ENCODE measurements around the gene GIMAP7.

GIMAP7 gene

GRCh38 chr7:150556521-150557138, 42.0 kb downstream of the GIMAP7 start:
- H3K4me3 ChIP-seq (ENCODE audit: low read length in 2 of 2) = no peak overlapping the region
- H3K27ac ChIP-seq (ENCODE audit: low read length) = no peak overlapping the region
- H3K36me3 ChIP-seq (ENCODE audit: control insufficient read depth in 2 of 2, insufficient read depth in 2 of 2, low read length in 2 of 2) = no peaks in the 10 kb centered on the region
- H3K4me1 ChIP-seq (ENCODE audit: control insufficient read depth, insufficient read depth, low read length) = no peaks in the 10 kb centered on the region
- H3K9ac ChIP-seq (ENCODE audit: low read length in 2 of 2) = no peak overlapping the region
- peaks cover 0 to 2% of the 10 kb centered on the region in 2 donors for H3K9me3 ChIP-seq (ENCODE audit: control insufficient read depth in 2 of 2, low read length in 2 of 2)
- no peaks in the 10 kb centered on the region for H3K27me3 ChIP-seq (ENCODE audit: control insufficient read depth in 1 of 2, insufficient read depth in 2 of 2, low read length in 2 of 2)

GRCh38 chr7:150560486-150560885, 45.8 kb downstream of the GIMAP7 start:
- H3K27ac ChIP-seq (ENCODE audit: low read length) = no peak overlapping the region
- no peak overlapping the region for H3K9ac ChIP-seq (ENCODE audit: low read length in 2 of 2)
- H3K4me3 ChIP-seq (ENCODE audit: low read length in 2 of 2) = no peak overlapping the region
- no peaks in the 10 kb centered on the region for H3K36me3 ChIP-seq (ENCODE audit: control insufficient read depth in 2 of 2, insufficient read depth in 2 of 2, low read length in 2 of 2)
- no peaks in the 10 kb centered on the region for H3K4me1 ChIP-seq (ENCODE audit: control insufficient read depth, insufficient read depth, low read length)
- no peaks in the 10 kb centered on the region for H3K27me3 ChIP-seq (ENCODE audit: control insufficient read depth in 1 of 2, insufficient read depth in 2 of 2, low read length in 2 of 2)
- H3K9me3 ChIP-seq (ENCODE audit: control insufficient read depth in 2 of 2, low read length in 2 of 2) = peaks cover 0 to 2% of the 10 kb centered on the region in 2 donors

GRCh38 chr7:150562919-150563318, 48.2 kb downstream of the GIMAP7 start:
- Histone ChIP-seq H3K9me3 (ENCODE audit: control insufficient read depth in 2 of 2, low read length in 2 of 2) (no peaks in the 10 kb centered on the region), H3K4me1 (ENCODE audit: control insufficient read depth, insufficient read depth, low read length) (no peaks in the 10 kb centered on the region), H3K4me3 (ENCODE audit: low read length in 2 of 2) (no peak overlapping the region), H3K9ac (ENCODE audit: low read length in 2 of 2) (no peak overlapping the region), H3K27me3 (ENCODE audit: control insufficient read depth in 1 of 2, insufficient read depth in 2 of 2, low read length in 2 of 2) (no peaks in the 10 kb centered on the region), H3K36me3 (ENCODE audit: control insufficient read depth in 2 of 2, insufficient read depth in 2 of 2, low read length in 2 of 2) (no peaks in the 10 kb centered on the region), H3K27ac (ENCODE audit: low read length) (no peak overlapping the region)

- no peak overlapping the region for H3K27ac ChIP-seq (ENCODE audit: low read length)
- H3K4me1 ChIP-seq (ENCODE audit: control insufficient read depth, insufficient read depth, low read length) = no peaks in the 10 kb centered on the region
- no peaks in the 10 kb centered on the region for H3K36me3 ChIP-seq (ENCODE audit: control insufficient read depth in 2 of 2, insufficient read depth in 2 of 2, low read length in 2 of 2)
- no peak overlapping the region for H3K9ac ChIP-seq (ENCODE audit: low read length in 2 of 2)
- H3K9me3 ChIP-seq (ENCODE audit: control insufficient read depth in 2 of 2, low read length in 2 of 2) = no peaks in the 10 kb centered on the region
- no peak overlapping the region for H3K4me3 ChIP-seq (ENCODE audit: low read length in 2 of 2)
- no peaks in the 10 kb centered on the region for H3K27me3 ChIP-seq (ENCODE audit: control insufficient read depth in 1 of 2, insufficient read depth in 2 of 2, low read length in 2 of 2)
These were observed 49.3 kb downstream of the GIMAP7 start for GRCh38 chr7:150564006-150564405.

- Histone ChIP-seq H3K27ac (ENCODE audit: low read length) (no peak overlapping the region), H3K4me3 (ENCODE audit: low read length in 2 of 2) (no peak overlapping the region), H3K9ac (ENCODE audit: low read length in 2 of 2) (no peak overlapping the region), H3K27me3 (ENCODE audit: control insufficient read depth in 1 of 2, insufficient read depth in 2 of 2, low read length in 2 of 2) (no peaks in the 10 kb centered on the region), H3K4me1 (ENCODE audit: control insufficient read depth, insufficient read depth, low read length) (no peaks in the 10 kb centered on the region), H3K9me3 (ENCODE audit: control insufficient read depth in 2 of 2, low read length in 2 of 2) (no peaks in the 10 kb centered on the region), H3K36me3 (ENCODE audit: control insufficient read depth in 2 of 2, insufficient read depth in 2 of 2, low read length in 2 of 2) (no peaks in the 10 kb centered on the region)
These were observed 49.9 kb downstream of the GIMAP7 start for GRCh38 chr7:150564566-150564965.

- H3K9ac ChIP-seq (ENCODE audit: low read length in 2 of 2) = no peak overlapping the region
- H3K9me3 ChIP-seq (ENCODE audit: control insufficient read depth in 2 of 2, low read length in 2 of 2) = no peaks in the 10 kb centered on the region
These were observed 50.6 kb downstream of the GIMAP7 start for GRCh38 chr7:150565239-150565638.

GRCh38 chr7:150566123-150566522, 51.5 kb downstream of the GIMAP7 start:
- H3K27me3 ChIP-seq (ENCODE audit: control insufficient read depth in 1 of 2, insufficient read depth in 2 of 2, low read length in 2 of 2) = no peaks in the 10 kb centered on the region
- H3K4me1 ChIP-seq (ENCODE audit: control insufficient read depth, insufficient read depth, low read length) = no peaks in the 10 kb centered on the region
- H3K27ac ChIP-seq (ENCODE audit: low read length) = no peak overlapping the region
- no peak overlapping the region for H3K4me3 ChIP-seq (ENCODE audit: low read length in 2 of 2)
- no peak overlapping the region for H3K9ac ChIP-seq (ENCODE audit: low read length in 2 of 2)
- H3K36me3 ChIP-seq (ENCODE audit: control insufficient read depth in 2 of 2, insufficient read depth in 2 of 2, low read length in 2 of 2) = peaks cover 0 to 3% of the 10 kb centered on the region in 2 donors
- H3K9me3 ChIP-seq (ENCODE audit: control insufficient read depth in 2 of 2, low read length in 2 of 2) = no peaks in the 10 kb centered on the region

More at GRCh38 chr7:150565239-150565638, 50.6 kb downstream of the GIMAP7 start:
- Histone ChIP-seq H3K27me3 (ENCODE audit: control insufficient read depth in 1 of 2, insufficient read depth in 2 of 2, low read length in 2 of 2) (no peaks in the 10 kb centered on the region), H3K27ac (ENCODE audit: low read length) (no peak overlapping the region), H3K4me1 (ENCODE audit: control insufficient read depth, insufficient read depth, low read length) (no peaks in the 10 kb centered on the region), H3K4me3 (ENCODE audit: low read length in 2 of 2) (no peak overlapping the region), H3K36me3 (ENCODE audit: control insufficient read depth in 2 of 2, insufficient read depth in 2 of 2, low read length in 2 of 2) (no peaks in the 10 kb centered on the region)

GRCh38 chr7:150566572-150566971, 51.9 kb downstream of the GIMAP7 start:
- Histone ChIP-seq H3K9ac (ENCODE audit: low read length in 2 of 2) (no peak overlapping the region), H3K4me1 (ENCODE audit: control insufficient read depth, insufficient read depth, low read length) (no peaks in the 10 kb centered on the region), H3K4me3 (ENCODE audit: low read length in 2 of 2) (no peak overlapping the region), H3K9me3 (ENCODE audit: control insufficient read depth in 2 of 2, low read length in 2 of 2) (no peaks in the 10 kb centered on the region), H3K27me3 (ENCODE audit: control insufficient read depth in 1 of 2, insufficient read depth in 2 of 2, low read length in 2 of 2) (no peaks in the 10 kb centered on the region), H3K36me3 (ENCODE audit: control insufficient read depth in 2 of 2, insufficient read depth in 2 of 2, low read length in 2 of 2) (peaks cover 0 to 3% of the 10 kb centered on the region in 2 donors), H3K27ac (ENCODE audit: low read length) (no peak overlapping the region)

- Histone ChIP-seq H3K9me3 (ENCODE audit: control insufficient read depth in 2 of 2, low read length in 2 of 2) (no peaks in the 10 kb centered on the region), H3K27ac (ENCODE audit: low read length) (no peak within 1 kb of the TSS), H3K36me3 (ENCODE audit: control insufficient read depth in 2 of 2, insufficient read depth in 2 of 2, low read length in 2 of 2) (peaks cover 0 to 3% of the 10 kb centered on the region in 2 donors), H3K9ac (ENCODE audit: low read length in 2 of 2) (peak within 1 kb of the TSS; percentile 21 to 40), H3K27me3 (ENCODE audit: control insufficient read depth in 1 of 2, insufficient read depth in 2 of 2, low read length in 2 of 2) (no peaks in the 10 kb centered on the region), H3K4me1 (ENCODE audit: control insufficient read depth, insufficient read depth, low read length) (no peaks in the 10 kb centered on the region), H3K4me3 (ENCODE audit: low read length in 2 of 2) (peak within 1 kb of the TSS; percentile 48 to 67)
These were observed 52.5 kb downstream of the GIMAP7 start, which contains the start of gene GIMAP4 for GRCh38 chr7:150567169-150567568. GIMAP4 (plus strand) TSS chr7:150567390; CDS start chr7:150569902, 2,512 bp downstream.

GRCh38 chr7:150567871-150568301, 53.2 kb downstream of the GIMAP7 start:
- H3K9ac ChIP-seq (ENCODE audit: low read length in 2 of 2) = peak overlapping the region; percentile 21 to 40
- no peaks in the 10 kb centered on the region for H3K9me3 ChIP-seq (ENCODE audit: control insufficient read depth in 2 of 2, low read length in 2 of 2)
- H3K4me3 ChIP-seq (ENCODE audit: low read length in 2 of 2) = peak overlapping the region; percentile 48 to 67
- no peaks in the 10 kb centered on the region for H3K4me1 ChIP-seq (ENCODE audit: control insufficient read depth, insufficient read depth, low read length)
- H3K27ac ChIP-seq (ENCODE audit: low read length) = no peak overlapping the region
- H3K27me3 ChIP-seq (ENCODE audit: control insufficient read depth in 1 of 2, insufficient read depth in 2 of 2, low read length in 2 of 2) = no peaks in the 10 kb centered on the region
- peaks cover 0 to 3% of the 10 kb centered on the region in 2 donors for H3K36me3 ChIP-seq (ENCODE audit: control insufficient read depth in 2 of 2, insufficient read depth in 2 of 2, low read length in 2 of 2)

- H3K4me1 ChIP-seq (ENCODE audit: control insufficient read depth, insufficient read depth, low read length) = no peaks in the 10 kb centered on the region
- peak overlapping the region; percentile 24 to 27 for H3K4me3 ChIP-seq (ENCODE audit: low read length in 2 of 2)
- H3K9me3 ChIP-seq (ENCODE audit: control insufficient read depth in 2 of 2, low read length in 2 of 2) = no peaks in the 10 kb centered on the region
- H3K36me3 ChIP-seq (ENCODE audit: control insufficient read depth in 2 of 2, insufficient read depth in 2 of 2, low read length in 2 of 2) = peaks cover 0 to 3% of the 10 kb centered on the region in 2 donors
- H3K27ac ChIP-seq (ENCODE audit: low read length) = no peak overlapping the region
- no peaks in the 10 kb centered on the region for H3K27me3 ChIP-seq (ENCODE audit: control insufficient read depth in 1 of 2, insufficient read depth in 2 of 2, low read length in 2 of 2)
- H3K9ac ChIP-seq (ENCODE audit: low read length in 2 of 2) = no peak overlapping the region
These were observed 54.0 kb downstream of the GIMAP7 start for GRCh38 chr7:150568714-150569113.

Data from stomach smooth muscle (tissue), 2 donors.